H1 (cell line): ENCODE data around the gene NIM1K. TPM values are rescaled to one million over a fixed set of nuclear protein-coding genes. Genes with fewer than 3 reads are reported as not detected.
A peak's percentile ranks its signal among the peaks of the same experiment; 100 is the strongest.

Experiments
- CTCF ChIA-PET: fragments of 300-600 bp; sonication (Branson Sonifier 250); formaldehyde crosslinking; loops from one replicate; lab custom pipeline; 2021; ENCODE audit not compliant: partially characterized antibody; lab: Charles Lee
- POLR2A ChIA-PET: fragments of 300-600 bp; sonication (Branson Sonifier 250); formaldehyde crosslinking; loops from one replicate; lab custom pipeline; 2021; ENCODE audit warnings: inconsistent platforms; ENCODE audit not compliant: partially characterized antibody; lab: Charles Lee
- DNase-seq, 2 experiments: peaks; one replicate each; pipeline versions ENCODE4 v3.0.0 to v3.0.0-alpha.2; 2010 to 2022; ENCODE audit warnings: low spot score in 2 of 2, low read depth in 1 of 2, mixed read lengths in 1 of 2
- FAIRE-seq: peaks from 2 replicates; lab custom pipeline; 2011; peaks lifted over from hg19 to GRCh38; lab: Jason Lieb, UNC
- H2AFZ ChIP-seq: 2 replicates; pipeline ENCODE4 v1.8.1; 2012; ENCODE audit warnings: low read length, inconsistent platforms
- H2AK5ac ChIP-seq: 2 replicates; pipeline ENCODE4 v1.6.1; 2013; ENCODE audit warnings: low read depth, low read length
- H2BK120ac ChIP-seq: replicated peaks from 2 replicates; pipeline ENCODE3; 2013; ENCODE audit warnings: low read depth, low read length, inconsistent platforms
- H2BK12ac ChIP-seq: 2 replicates; pipeline ENCODE4 v1.6.1; 2013; ENCODE audit warnings: low read depth, low read length
- H2BK15ac ChIP-seq: 2 replicates; pipeline ENCODE4 v1.6.1; 2013; ENCODE audit warnings: low read length
- H2BK20ac ChIP-seq: 2 replicates; pipeline ENCODE4 v1.6.1; 2013; ENCODE audit warnings: low read length
- H2BK5ac ChIP-seq: 2 replicates; pipeline ENCODE4 v1.6.1; 2013; ENCODE audit warnings: low read depth, low read length
- H3K14ac ChIP-seq: 2 replicates; pipeline ENCODE4 v1.6.1; 2013; ENCODE audit warnings: inconsistent platforms; ENCODE audit not compliant: insufficient read length
- H3K18ac ChIP-seq: 2 replicates; pipeline ENCODE4 v1.6.1; 2013; ENCODE audit warnings: low read length; ENCODE audit errors: extremely low read depth
- H3K23ac ChIP-seq: 2 replicates; pipeline ENCODE4 v1.6.1; 2013; ENCODE audit warnings: inconsistent platforms; ENCODE audit not compliant: insufficient read length
- H3K23me2 ChIP-seq: 2 replicates; pipeline ENCODE4 v1.6.1; 2013; ENCODE audit warnings: low read depth, low read length
- H3K27ac ChIP-seq: 2 replicates; pipeline ENCODE4 v1.6.1; 2011; ENCODE audit warnings: low read depth, low read length, inconsistent platforms
- H3K27me3 ChIP-seq, 4 experiments: replicated peaks in 1 of 4; 1 replicate in 1 of 4; 2 replicates in 3 of 4; pipeline versions ENCODE4 v1.6.1 to v1.8.1; 2011 to 2013; ENCODE audit warnings: low read length in 3 of 4, mild to moderate bottlenecking in 3 of 4, inconsistent platforms in 2 of 4, mixed read lengths in 2 of 4, moderate library complexity in 1 of 4; ENCODE audit not compliant: control insufficient read depth in 3 of 4, insufficient read depth in 3 of 4; ENCODE audit errors: extremely low read depth in 1 of 4
- H3K36me3 ChIP-seq, 4 experiments: 2 replicates each; pipeline versions ENCODE4 v1.6.1 to v1.8.1; 2011 to 2013; ENCODE audit warnings: mild to moderate bottlenecking in 4 of 4, low read length in 3 of 4, moderate library complexity in 2 of 4, control low read depth in 1 of 4, inconsistent platforms in 1 of 4; ENCODE audit not compliant: insufficient read depth in 4 of 4, control insufficient read depth in 2 of 4
- H3K4ac ChIP-seq: replicated peaks from 2 replicates; pipeline ENCODE3; 2013; ENCODE audit warnings: low read length, low read depth, mixed read lengths, inconsistent platforms; ENCODE audit not compliant: insufficient read length
- H3K4me1 ChIP-seq, 4 experiments: replicated peaks in 1 of 4; 1 replicate in 1 of 4; 2 replicates in 3 of 4; pipeline versions ENCODE4 v1.6.1 to v1.8.1; 2011 to 2013; ENCODE audit warnings: low read length in 3 of 4, inconsistent platforms in 2 of 4, mixed read lengths in 1 of 4; ENCODE audit not compliant: insufficient read depth in 4 of 4, control insufficient read depth in 3 of 4
- H3K4me2 ChIP-seq, 2 experiments: 2 replicates each; pipeline versions ENCODE4 v1.6.1 to v1.8.1; 2011 to 2013; ENCODE audit warnings: low read depth in 2 of 2, low read length in 2 of 2, control low read depth in 1 of 2, inconsistent platforms in 1 of 2, mild to moderate bottlenecking in 1 of 2; ENCODE audit not compliant: insufficient read depth in 1 of 2
- H3K4me3 ChIP-seq, 4 experiments: fragments of 200-600, 300-600 bp in 1 of 4; sonication (generic), shearing (Covaris generic), sonication (Bioruptor Twin) in 1 of 4; 2 replicates each; pipeline versions ENCODE4 v1.5.1 to v1.8.1; 2011 to 2016; ENCODE audit warnings: low read length in 4 of 4, low read depth in 3 of 4, control low read depth in 2 of 4, inconsistent platforms in 2 of 4, mild to moderate bottlenecking in 2 of 4, mixed read lengths in 1 of 4, moderate library complexity in 1 of 4; ENCODE audit not compliant: insufficient read depth in 2 of 4; ENCODE audit errors: extremely low read depth in 1 of 4
- H3K56ac ChIP-seq: replicated peaks from 2 replicates; pipeline ENCODE3; 2013; ENCODE audit warnings: low read depth, mild to moderate bottlenecking, mixed read lengths, low read length, inconsistent platforms; ENCODE audit not compliant: insufficient read length
- H3K79me1 ChIP-seq: 2 replicates; pipeline ENCODE4 v1.6.1; 2013; ENCODE audit warnings: low read depth, low read length, control low read depth
- H3K79me2 ChIP-seq, 2 experiments: 2 replicates each; pipeline versions ENCODE4 v1.6.1 to v1.8.1; 2012 to 2013; ENCODE audit warnings: low read length in 2 of 2, mild to moderate bottlenecking in 2 of 2, inconsistent platforms in 1 of 2; ENCODE audit not compliant: insufficient read depth in 2 of 2, control insufficient read depth in 1 of 2
- H3K9ac ChIP-seq, 4 experiments: replicated peaks in 1 of 4; 1 replicate in 1 of 4; 2 replicates in 3 of 4; pipeline versions ENCODE4 v1.6.1 to v1.8.1; 2011 to 2013; ENCODE audit warnings: low read depth in 3 of 4, low read length in 3 of 4, control low read depth in 2 of 4, mild to moderate bottlenecking in 2 of 4, moderate library complexity in 2 of 4, inconsistent platforms in 1 of 4; ENCODE audit errors: extremely low read depth in 1 of 4
- H3K9me3 ChIP-seq, 2 experiments: 2 replicates each; pipeline versions ENCODE4 v1.6.1 to v1.8.1; 2012 to 2013; ENCODE audit warnings: mild to moderate bottlenecking in 2 of 2, moderate library complexity in 2 of 2, control low read depth in 1 of 2, inconsistent platforms in 1 of 2, low read depth in 1 of 2, low read length in 1 of 2, mixed read lengths in 1 of 2; ENCODE audit not compliant: insufficient read depth in 2 of 2
- H4K20me1 ChIP-seq, 2 experiments: replicated peaks in 1 of 2; 2 replicates each; pipeline versions ENCODE3 to v1.8.1; 2011 to 2013; ENCODE audit warnings: inconsistent platforms in 2 of 2, low read length in 2 of 2, mild to moderate bottlenecking in 1 of 2; ENCODE audit not compliant: insufficient read depth in 2 of 2, control insufficient read depth in 1 of 2
- H4K5ac ChIP-seq: 2 replicates; pipeline ENCODE4 v1.6.1; 2013; ENCODE audit warnings: low read length, low read depth, mixed read lengths, inconsistent platforms; ENCODE audit not compliant: insufficient read length
- H4K8ac ChIP-seq: 2 replicates; pipeline ENCODE4 v1.8.0; 2013; ENCODE audit warnings: mild to moderate bottlenecking, moderate library complexity, low read length, inconsistent platforms; ENCODE audit not compliant: insufficient read depth; ENCODE audit errors: extremely low read depth
- H4K91ac ChIP-seq: replicated peaks from 2 replicates; pipeline ENCODE3; 2013; ENCODE audit warnings: low read length, mixed read lengths, inconsistent platforms; ENCODE audit not compliant: insufficient read length
- HDAC6 ChIP-seq: IDR thresholded peaks from one replicate; pipeline ENCODE4 v1.7.1; 2012; ENCODE audit warnings: low read depth, mild to moderate bottlenecking, inconsistent platforms, low read length, moderate library complexity
- TEAD4 ChIP-seq: IDR thresholded peaks from 2 replicates; pipeline ENCODE4 v1.6.1; 2012; ENCODE audit warnings: low read depth, low read length, inconsistent platforms, mixed read lengths
- WGBS, 2 experiments: shearing (Covaris generic) in 1 of 2; methylation state at CpG; one replicate each; pipeline versions ENCODE4 v1.1.6 to v1.1.7; 2013 to 2015; ENCODE audit warnings: low lambda C conversion rate in 2 of 2, mixed read lengths in 2 of 2, inconsistent platforms in 1 of 2, low coverage in 1 of 2, missing lambda C conversion rate in 1 of 2; ENCODE audit not compliant: insufficient replicate concordance in 2 of 2, insufficient coverage in 1 of 2, insufficient read length in 1 of 2; ENCODE audit errors: extremely low coverage in 1 of 2, missing lambda C conversion rate in 1 of 2; 5-methylcytosine and 5-hydroxymethylcytosine counted together
- polyA plus RNA-seq, 7 experiments: library from polyadenylated mRNA; depleted of rRNA in 3 of 7; stranded (reverse) in 5 of 7; unstranded in 2 of 7; fragments of >200 nt in 5 of 7; fragments of 200-250 nt in 2 of 7; gene quantifications; 1 replicate in 5 of 7; 2 replicates in 1 of 7; 4 replicates in 1 of 7; pipeline versions ENCODE4 v1.2.1 to v1.2.3, GENCODE V29; 2011 to 2013; ENCODE audit warnings: missing spikeins in 2 of 7, mixed read lengths in 2 of 7
- total RNA-seq: library from RNA; stranded (reverse); fragmentation: NEBNext Ultra II Directional; extraction: Animal tissue kit (Norgen Biotek cat#: 25700); gene quantifications from 2 replicates; pipeline ENCODE4 v1.2.1, GENCODE V29; 2021

NIM1K gene
- total and polyA plus RNA-seq, 2 of the 8 experiments (the other 6 are each of a cell fraction or from before 2014, with no cell fraction given): not detected

DNA sequence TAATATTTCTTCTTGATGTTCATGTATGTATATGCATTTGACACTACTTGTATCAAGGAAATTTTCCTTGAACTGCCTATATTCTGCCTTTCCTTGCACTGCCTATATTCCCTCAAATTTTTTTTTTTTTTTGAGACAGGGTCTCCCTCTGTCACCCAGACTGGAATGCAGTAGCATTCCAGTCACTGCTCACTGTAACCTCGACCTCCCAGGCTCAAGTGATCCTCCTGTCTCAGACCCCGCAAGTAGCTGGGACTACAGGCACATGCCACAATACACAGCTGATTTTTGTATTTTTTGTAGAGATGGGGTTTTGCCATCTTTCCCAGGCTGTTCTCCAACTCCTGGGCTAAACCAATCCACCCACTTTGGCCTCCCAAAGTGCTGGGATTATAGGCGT is 117.1 kb downstream of the NIM1K start:
- CTCF ChIA-PET: interaction anchor here (0.7 to 1.6 kb wide), 8 partner anchors 9 to 231 kb away, joined by 3 to 5 read pairs (median 4); partner anchors contain the start of gene TMEM267
- Histone ChIP-seq H3K36me3 (peaks cover 0 to 30% (median 0%) of the 10 kb centered on the region in 4 experiments; a peak in 1 of 8 replicates), H4K5ac (no peak overlapping the region), H4K91ac (no peak overlapping the region), H3K27ac (no peak overlapping the region), H3K9me3 (no peaks in the 10 kb centered on the region), H2BK5ac (no peak overlapping the region), H3K4ac (no peak overlapping the region), H4K8ac (no peak overlapping the region), H3K4me3 (peak overlapping the region in 1 of 4 experiments; percentile 91; a peak in 2 of 8 replicates), H3K18ac (no peak overlapping the region), H3K14ac (no peak overlapping the region), H2AFZ (no peak overlapping the region), H3K9ac (no peak overlapping the region), H2BK20ac (no peak overlapping the region), H3K4me1 (peaks cover 0 to 13% (median 8%) of the 10 kb centered on the region in 4 experiments; a peak in 6 of 7 replicates), H2BK12ac (no peak overlapping the region), H2AK5ac (no peak overlapping the region), H3K27me3 (no peaks in the 10 kb centered on the region), H3K4me2 (peak overlapping the region; percentile 80 to 95; a peak in 3 of 4 replicates), H2BK15ac (no peak overlapping the region), H4K20me1 (peaks cover 22 to 34% of the 10 kb centered on the region in 2 experiments), H3K79me1 (no peaks in the 10 kb centered on the region), H3K56ac (no peak overlapping the region), H3K23me2 (peaks cover 2% of the 10 kb centered on the region), H2BK120ac (no peak overlapping the region), H3K23ac (no peak overlapping the region), H3K79me2 (peaks cover 40 to 91% of the 10 kb centered on the region in 2 experiments)
- FAIRE-seq (no peak), DNase-seq (no peak)
- POLR2A ChIA-PET: interaction anchor here (1.6 kb wide), 1 partner anchor 188 kb away, joined by 4 read pairs; the partner anchor contains the start of gene ZNF131
- WGBS, 2 experiments: 83% methylated on average over 3 of the region's 3 CpGs; no CpG with 5 or more reads in 1 of the 2 experiments
- TF ChIP-seq TEAD4 (peak; percentile 53; the same call in 1 of the 2 replicates), HDAC6 (no peak)
